Memory B cell (primary cell): ENCODE data around the gene AQP12B.

Source experiments
- ATAC-seq: fragments of 150-1000 bp; cut with Tn5 transposase; 2 replicates; pipeline ENCODE4 v1.10.0; 2021; ENCODE audit warnings: low read depth, mild to moderate bottlenecking, moderate library complexity
- DNase-seq, 2 donors: peaks; one replicate each; pipeline ENCODE4 v3.0.0; 2022; ENCODE audit warnings: low spot score in 2 of 2
- H3K27ac Mint-ChIP-seq: one replicate; pipeline ENCODE4 v1.8.0; 2022; ENCODE audit warnings: mild to moderate bottlenecking, moderate library complexity, mixed read lengths
- H3K27me3 Mint-ChIP-seq: one replicate; pipeline ENCODE4 v1.8.0; 2022; ENCODE audit warnings: mixed read lengths
- H3K36me3 Mint-ChIP-seq: one replicate; pipeline ENCODE4 v1.8.0; 2022; ENCODE audit warnings: mild to moderate bottlenecking, mixed read lengths
- H3K4me1 Mint-ChIP-seq: one replicate; pipeline ENCODE4 v1.8.0; 2022; ENCODE audit warnings: mixed read lengths
- H3K4me3 Mint-ChIP-seq: one replicate; pipeline ENCODE4 v1.8.0; 2022; ENCODE audit warnings: mild to moderate bottlenecking, moderate library complexity, mixed read lengths
- H3K9me3 Mint-ChIP-seq: one replicate; pipeline ENCODE4 v1.8.0; 2022; ENCODE audit warnings: mixed read lengths

Gene AQP12B

GRCh38 chr2:240627736-240628506 lies 54.8 kb downstream of the AQP12B start:
- H3K27ac Mint-ChIP-seq = no peak overlapping the region
- H3K27me3 Mint-ChIP-seq = peaks cover 7% of the 10 kb centered on the region
- peaks cover 15% of the 10 kb centered on the region for H3K4me1 Mint-ChIP-seq
- ATAC-seq = no peak
- H3K9me3 Mint-ChIP-seq = peaks cover 3% of the 10 kb centered on the region
- no peak for DNase-seq
- H3K4me3 Mint-ChIP-seq = no peak overlapping the region
- H3K36me3 Mint-ChIP-seq = no peaks in the 10 kb centered on the region

GRCh38 chr2:240626531-240627300 lies 56.0 kb downstream of the AQP12B start:
- Mint-ChIP-seq H3K36me3 (peaks cover 4% of the 10 kb centered on the region), H3K27me3 (peaks cover 11% of the 10 kb centered on the region), H3K4me3 (no peak overlapping the region), H3K4me1 (peaks cover 15% of the 10 kb centered on the region), H3K27ac (peak overlapping the region; percentile 47), H3K9me3 (no peaks in the 10 kb centered on the region)
- peak; percentile 21 for ATAC-seq
- DNase-seq = no peak
